HG03442 (cell line): ENCODE data around the gene ITPK1.

Experiments used
- ATAC-seq: cut with Tn5 transposase; IDR thresholded peaks from one replicate; pipeline ENCODE4 v1.9.1; 2021; ENCODE audit warnings: mild to moderate bottlenecking, moderate library complexity; ENCODE audit not compliant: unreplicated experiment

Gene ITPK1

GRCh38 chr14:93085911-93086310 lies 29.8 kb downstream of the ITPK1 start:
- no peak for ATAC-seq

- ATAC-seq = no peak
Observed at GRCh38 chr14:93084866-93085857, 30.6 kb downstream of the ITPK1 start.

DNA sequence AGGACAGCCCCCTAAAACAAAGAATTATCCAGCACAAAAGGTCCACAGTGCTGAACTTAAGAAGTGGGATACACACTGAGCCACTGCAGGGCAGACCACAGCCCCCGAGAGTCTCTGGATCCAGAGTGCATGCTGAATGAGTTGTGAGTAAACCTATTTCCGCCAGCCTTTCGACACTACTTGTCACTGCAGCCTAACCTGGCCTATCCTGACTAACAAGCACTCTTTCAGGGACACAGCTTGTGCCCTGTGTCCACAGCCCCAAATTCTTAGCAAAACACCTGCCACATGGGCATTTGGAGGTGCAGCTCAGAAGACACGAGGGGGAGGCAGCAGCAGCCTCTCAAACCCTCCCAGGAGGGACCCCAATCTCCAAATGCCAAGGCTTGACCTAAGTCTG lies 31.3 kb downstream of the ITPK1 start:
- ATAC-seq = no peak

DNA sequence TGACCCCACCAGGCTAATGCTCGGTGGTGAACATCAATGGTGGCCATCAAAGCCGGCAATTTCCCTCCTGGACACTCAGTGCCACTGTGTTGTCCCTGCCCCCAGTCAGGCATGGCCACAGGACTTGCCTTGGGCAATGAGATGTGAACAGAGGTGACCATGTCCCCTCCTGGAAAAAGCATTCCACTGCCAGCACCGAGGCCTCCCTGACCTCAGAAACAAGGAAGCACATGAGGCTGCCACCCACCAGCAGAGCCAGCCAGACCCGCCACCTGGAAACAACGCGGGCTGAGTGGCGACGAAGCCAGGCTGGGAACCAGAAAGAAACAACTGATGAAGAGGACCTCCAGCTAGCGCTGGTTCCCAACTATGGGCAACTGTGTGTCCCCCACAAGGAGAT lies 31.8 kb downstream of the ITPK1 start:
- ATAC-seq = no peak

GRCh38 chr14:93082576-93083001 lies 33.1 kb downstream of the ITPK1 start:
- ATAC-seq = no peak

- ATAC-seq = no peak
Observed at GRCh38 chr14:93081876-93082570, 33.7 kb downstream of the ITPK1 start.

- ATAC-seq = no peak
Observed at GRCh38 chr14:93079865-93080403, 35.8 kb downstream of the ITPK1 start.

DNA sequence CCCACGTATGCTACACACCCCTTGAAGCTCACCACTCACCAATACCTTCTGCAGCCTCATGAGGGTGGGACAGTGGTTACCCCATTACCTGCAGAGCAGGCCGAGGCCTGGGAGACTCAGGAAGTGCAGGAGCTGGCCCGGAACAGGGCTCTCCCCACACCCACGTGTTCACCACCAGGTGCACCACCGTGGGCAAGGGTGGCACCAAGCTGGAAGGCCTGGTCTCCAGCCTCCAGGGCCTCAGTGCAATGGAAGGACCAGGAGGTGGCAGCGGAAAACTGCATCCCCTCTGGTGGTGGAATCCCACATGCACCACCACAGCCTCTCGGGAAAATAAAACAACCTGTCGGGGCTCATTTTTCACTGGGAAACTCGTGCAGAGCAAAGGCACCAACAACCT lies 36.4 kb downstream of the ITPK1 start:
- no peak for ATAC-seq

- no peak for ATAC-seq
Observed at GRCh38 chr14:93078870-93079269, 36.9 kb downstream of the ITPK1 start.

GRCh38 chr14:93076755-93077154 lies 39.0 kb downstream of the ITPK1 start:
- no peak for ATAC-seq

DNA sequence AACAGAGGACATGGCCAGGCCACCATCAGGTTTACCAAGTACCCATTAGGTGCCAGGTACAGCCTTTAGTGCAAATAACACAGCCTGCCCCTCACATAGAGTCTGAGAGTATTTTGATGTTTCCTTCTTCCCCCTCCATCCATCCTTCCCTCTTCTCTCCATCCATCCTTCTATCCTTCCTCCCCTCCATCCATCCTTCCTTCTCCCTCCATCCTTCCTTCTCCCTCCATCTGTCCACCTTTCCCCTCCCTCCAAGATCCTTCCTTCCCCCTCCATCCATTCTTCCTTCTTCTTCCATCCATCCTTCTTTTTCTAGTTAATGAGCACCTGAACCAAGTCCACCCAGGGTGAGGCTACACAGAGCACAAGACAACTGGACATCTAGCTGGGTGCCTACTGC lies 39.8 kb downstream of the ITPK1 start:
- no peak for ATAC-seq

DNA sequence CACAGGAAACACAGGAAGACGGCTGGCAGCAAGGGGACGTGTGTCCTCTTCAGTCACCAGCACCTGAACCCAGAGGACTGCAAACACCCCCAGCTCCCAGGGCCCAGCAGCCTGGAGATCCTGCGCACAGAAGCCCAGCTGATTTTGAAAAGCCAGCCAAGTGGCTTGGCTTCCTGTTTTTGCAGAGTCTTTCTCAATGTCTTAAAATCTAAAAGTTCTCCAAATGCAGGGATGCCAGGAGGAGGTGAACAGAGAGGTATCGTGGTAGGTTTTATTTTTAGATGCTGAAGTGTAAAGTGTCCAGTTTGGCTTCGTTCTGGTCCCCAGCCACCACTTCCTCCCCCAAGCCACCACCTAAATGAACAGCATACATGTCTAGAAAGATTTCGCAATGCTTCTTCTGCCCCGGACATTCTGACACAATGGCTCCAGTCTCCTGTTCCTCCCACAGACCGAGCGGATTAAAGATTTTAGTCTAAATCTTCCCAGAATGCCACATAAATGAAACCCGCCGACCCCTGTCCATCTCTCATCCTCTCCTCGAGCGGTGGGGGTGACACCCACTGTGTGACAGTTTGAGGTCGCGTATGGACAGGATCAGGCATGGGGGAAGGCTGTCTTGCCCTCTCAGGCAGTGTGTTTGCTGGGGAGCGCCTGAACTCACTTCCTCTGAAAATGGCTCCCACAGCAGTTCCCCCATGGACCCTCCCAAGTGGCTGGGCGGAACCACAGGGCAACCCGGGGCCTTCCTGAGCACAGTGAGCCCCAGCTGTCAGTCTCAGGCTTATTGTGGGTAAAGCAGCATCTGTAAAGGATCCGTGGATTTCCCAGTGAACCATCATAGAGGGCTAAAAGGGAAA lies 41.6 kb downstream of the ITPK1 start:
- ATAC-seq = no peak

GRCh38 chr14:93073358-93073707 lies 42.4 kb downstream of the ITPK1 start:
- no peak for ATAC-seq

GRCh38 chr14:93072659-93073357 lies 42.9 kb downstream of the ITPK1 start:
- no peak for ATAC-seq

DNA sequence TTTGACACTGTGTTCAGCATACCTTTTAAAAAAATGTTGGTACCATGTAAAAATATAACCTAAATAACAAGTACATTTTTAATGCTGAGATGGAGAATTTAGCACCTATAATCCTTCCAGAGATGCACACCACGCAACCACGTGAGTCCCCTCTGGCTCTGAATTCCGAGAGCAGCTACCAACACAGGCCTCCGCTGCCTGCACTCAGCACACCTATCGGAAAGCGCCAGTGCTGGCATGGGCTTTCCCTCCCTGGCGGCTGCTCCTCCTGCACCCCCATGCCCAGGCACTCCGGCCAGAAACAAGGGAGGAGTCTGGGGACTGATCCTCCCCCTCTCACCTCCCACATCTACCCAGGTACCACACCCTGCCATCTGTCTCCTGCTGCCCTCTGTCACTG lies 47.0 kb downstream of the ITPK1 start:
- ATAC-seq = no peak

DNA sequence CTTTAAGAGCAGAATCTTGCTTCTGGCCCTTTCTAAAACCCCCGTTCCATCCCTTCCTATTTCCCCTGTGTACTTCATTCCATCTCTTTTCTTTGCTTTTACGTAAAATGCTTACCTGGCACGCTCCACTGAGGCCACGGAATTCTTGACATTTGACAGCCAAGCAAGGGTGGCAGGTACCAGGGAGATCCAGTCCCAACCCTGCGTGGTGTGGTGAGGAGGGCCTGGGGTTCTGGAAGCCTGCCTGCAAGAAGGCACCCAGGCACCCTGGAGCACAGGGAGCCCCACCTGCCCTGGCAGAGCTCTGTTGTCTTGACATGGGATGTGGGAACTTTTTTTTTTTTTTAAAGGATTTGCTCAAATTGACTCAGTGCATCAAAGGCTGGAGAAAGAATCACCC lies 48.6 kb downstream of the ITPK1 start:
- ATAC-seq = no peak

GRCh38 chr14:93065272-93065730 lies 50.4 kb downstream of the ITPK1 start:
- no peak for ATAC-seq

DNA sequence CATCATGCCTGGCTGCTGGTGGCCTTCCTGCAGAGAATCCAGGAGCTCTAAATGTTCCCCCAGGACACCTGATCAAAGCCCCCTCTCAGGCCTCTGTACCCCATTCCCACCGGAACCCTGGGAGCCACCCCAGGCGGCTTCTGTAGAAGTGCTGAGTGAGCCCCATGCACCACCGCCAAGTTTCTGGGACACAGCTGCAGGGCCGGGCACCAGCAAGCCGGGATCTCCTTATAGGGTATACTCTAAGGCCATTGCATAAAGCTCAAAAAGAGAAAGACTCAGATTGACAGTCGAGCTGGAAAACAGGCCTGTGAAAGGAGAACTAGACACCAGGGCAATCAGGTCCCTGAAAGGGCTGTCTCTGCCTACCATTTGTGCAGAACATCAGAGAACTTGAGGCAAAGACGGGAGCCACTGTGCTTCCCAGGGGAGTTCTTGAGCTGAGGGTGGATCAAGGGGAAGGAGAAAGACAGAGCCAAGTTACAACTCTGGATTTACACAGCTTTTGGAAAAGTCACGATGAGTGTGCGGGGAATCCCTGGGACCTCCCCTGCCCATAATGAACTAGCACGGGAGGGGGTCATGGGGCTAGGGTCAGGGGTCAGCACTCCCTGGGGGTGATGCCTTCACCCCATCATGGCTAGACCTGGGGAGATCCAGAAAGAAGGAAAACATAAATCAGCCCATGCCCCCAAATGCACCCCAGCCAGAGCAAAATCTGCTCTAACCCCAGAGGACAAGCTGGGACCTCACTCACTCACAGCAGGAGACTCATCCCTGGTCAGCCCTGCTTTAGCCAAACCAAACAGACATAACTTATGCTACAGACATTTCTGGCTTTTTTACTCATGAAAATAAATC lies 51.1 kb downstream of the ITPK1 start:
- ATAC-seq = no peak

GRCh38 chr14:93063393-93063792 lies 52.3 kb downstream of the ITPK1 start:
- ATAC-seq = no peak
